Neuron (in vitro differentiated cells): ENCODE data around the gene SLC25A44.

Experiments
- H2AFZ ChIP-seq: one replicate; pipeline ENCODE4 v1.6.1; 2013; ENCODE audit warnings: low read depth, mild to moderate bottlenecking, inconsistent platforms, low read length, moderate library complexity
- H3K27me3 ChIP-seq: one replicate; pipeline ENCODE4 v1.6.1; 2013; ENCODE audit warnings: low read length; ENCODE audit not compliant: insufficient read depth
- H3K36me3 ChIP-seq: one replicate; pipeline ENCODE4 v1.6.1; 2013; ENCODE audit warnings: low read length; ENCODE audit not compliant: insufficient read depth
- H3K4me1 ChIP-seq: one replicate; pipeline ENCODE4 v1.6.1; 2013; ENCODE audit warnings: low read length; ENCODE audit not compliant: insufficient read depth
- H3K4me3 ChIP-seq: 2 replicates; pipeline ENCODE4 v1.5.1; 2013; ENCODE audit warnings: mild to moderate bottlenecking, low read length, moderate library complexity
- H3K9me3 ChIP-seq: one replicate; pipeline ENCODE4 v1.6.1; 2013; ENCODE audit warnings: low read length

Gene SLC25A44

GRCh38 chr1:156221986-156222692 lies 28.2 kb downstream of the SLC25A44 start:
- Histone ChIP-seq H3K4me1 (peaks cover 2% of the 10 kb centered on the region), H2AFZ (no peak overlapping the region), H3K9me3 (no peaks in the 10 kb centered on the region), H3K4me3 (no peak overlapping the region), H3K36me3 (peaks cover 37% of the 10 kb centered on the region), H3K27me3 (no peaks in the 10 kb centered on the region)

DNA sequence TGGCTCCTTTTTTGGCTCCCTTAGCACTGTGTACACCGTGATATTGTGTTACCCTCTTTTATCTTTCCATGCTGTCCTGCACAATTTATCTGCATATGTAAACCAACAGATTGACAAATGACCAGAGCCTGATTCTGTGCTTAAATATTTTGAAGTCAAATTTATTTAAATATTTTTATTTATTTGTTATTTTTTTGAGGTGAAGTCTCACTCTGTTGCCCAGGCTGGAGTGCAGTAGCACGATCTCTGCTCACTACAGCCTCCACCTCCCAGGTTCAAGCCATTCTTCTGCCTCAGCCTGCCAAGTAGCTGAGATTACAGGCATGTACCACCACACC lies 31.7 kb downstream of the SLC25A44 start:
- peaks cover 2% of the 10 kb centered on the region for H3K4me1 ChIP-seq
- H3K9me3 ChIP-seq, result no peaks in the 10 kb centered on the region
- peaks cover 52% of the 10 kb centered on the region for H3K36me3 ChIP-seq
- no peak overlapping the region for H2AFZ ChIP-seq
- H3K27me3 ChIP-seq, result no peaks in the 10 kb centered on the region
- no peak overlapping the region for H3K4me3 ChIP-seq

DNA sequence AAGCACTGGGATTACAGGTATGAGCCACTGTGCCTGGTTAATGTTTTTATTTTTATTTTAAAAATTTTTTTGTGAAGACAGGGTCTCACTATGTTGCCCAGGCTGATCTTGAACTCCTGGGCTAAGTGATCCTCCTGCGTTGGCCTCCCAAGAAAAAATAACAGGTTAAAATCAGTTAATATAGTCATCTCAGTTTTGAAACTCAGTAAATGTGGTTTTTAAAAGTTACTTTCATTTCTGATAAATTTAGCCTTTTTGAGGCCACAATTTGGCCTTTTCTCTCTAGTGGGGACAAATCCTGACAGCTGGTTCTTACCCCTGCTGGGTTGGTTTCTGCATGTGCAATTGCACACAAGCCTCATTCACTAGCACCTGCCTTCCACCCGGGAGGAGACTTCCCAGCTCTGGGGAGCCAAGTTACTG lies 32.2 kb downstream of the SLC25A44 start:
- Histone ChIP-seq H3K9me3 (no peaks in the 10 kb centered on the region), H3K4me1 (peaks cover 2% of the 10 kb centered on the region), H3K36me3 (peaks cover 47% of the 10 kb centered on the region), H2AFZ (no peak overlapping the region), H3K4me3 (no peak overlapping the region), H3K27me3 (no peaks in the 10 kb centered on the region)

DNA sequence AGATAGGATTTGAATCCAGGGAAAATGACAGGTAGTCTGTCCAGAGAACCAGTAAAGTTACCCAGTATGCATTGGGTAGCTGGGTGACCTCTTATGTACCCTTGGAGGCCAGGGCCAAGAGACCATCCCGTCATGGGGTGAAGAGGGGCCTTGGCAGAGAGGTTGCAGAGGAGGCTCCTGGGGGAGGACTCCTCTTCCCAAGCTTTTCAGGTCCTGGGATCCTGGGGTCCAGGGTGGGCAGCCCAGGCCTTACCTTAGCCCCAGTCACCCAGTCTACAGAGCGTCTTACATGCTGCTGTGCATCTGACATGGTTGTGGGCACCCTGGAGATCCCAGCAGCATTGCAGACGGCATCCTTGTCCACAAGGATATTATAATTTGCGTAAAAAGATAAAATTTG lies 32.9 kb downstream of the SLC25A44 start:
- H3K4me1 ChIP-seq, result peaks cover 2% of the 10 kb centered on the region
- H3K27me3 ChIP-seq, result no peaks in the 10 kb centered on the region
- H3K9me3 ChIP-seq, result no peaks in the 10 kb centered on the region
- peaks cover 43% of the 10 kb centered on the region for H3K36me3 ChIP-seq
- H2AFZ ChIP-seq, result no peak overlapping the region
- no peak overlapping the region for H3K4me3 ChIP-seq

DNA sequence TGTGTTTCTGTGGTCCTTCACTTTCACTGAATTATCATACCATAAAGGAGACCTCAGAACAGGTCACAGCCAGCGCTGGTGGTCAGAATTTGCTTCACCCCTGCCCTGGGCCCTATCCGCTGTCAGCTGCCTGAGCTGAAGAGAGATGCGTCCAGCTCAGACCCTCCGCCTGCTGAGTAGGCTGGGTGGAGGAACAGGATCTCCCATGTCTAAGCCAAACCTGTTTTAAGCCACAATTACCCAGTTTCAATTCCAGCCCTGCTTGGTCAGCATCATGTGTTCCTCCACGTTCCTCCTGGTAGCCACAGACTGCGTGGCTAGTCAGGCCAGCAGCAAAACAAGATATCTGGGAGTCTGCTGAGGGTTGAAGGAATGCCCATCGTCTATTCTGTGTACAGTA lies 34.6 kb downstream of the SLC25A44 start:
- H3K4me3 ChIP-seq, result no peak overlapping the region
- no peaks in the 10 kb centered on the region for H3K27me3 ChIP-seq
- no peaks in the 10 kb centered on the region for H3K9me3 ChIP-seq
- H2AFZ ChIP-seq, result no peak overlapping the region
- H3K4me1 ChIP-seq, result peaks cover 2% of the 10 kb centered on the region
- peaks cover 41% of the 10 kb centered on the region for H3K36me3 ChIP-seq

DNA sequence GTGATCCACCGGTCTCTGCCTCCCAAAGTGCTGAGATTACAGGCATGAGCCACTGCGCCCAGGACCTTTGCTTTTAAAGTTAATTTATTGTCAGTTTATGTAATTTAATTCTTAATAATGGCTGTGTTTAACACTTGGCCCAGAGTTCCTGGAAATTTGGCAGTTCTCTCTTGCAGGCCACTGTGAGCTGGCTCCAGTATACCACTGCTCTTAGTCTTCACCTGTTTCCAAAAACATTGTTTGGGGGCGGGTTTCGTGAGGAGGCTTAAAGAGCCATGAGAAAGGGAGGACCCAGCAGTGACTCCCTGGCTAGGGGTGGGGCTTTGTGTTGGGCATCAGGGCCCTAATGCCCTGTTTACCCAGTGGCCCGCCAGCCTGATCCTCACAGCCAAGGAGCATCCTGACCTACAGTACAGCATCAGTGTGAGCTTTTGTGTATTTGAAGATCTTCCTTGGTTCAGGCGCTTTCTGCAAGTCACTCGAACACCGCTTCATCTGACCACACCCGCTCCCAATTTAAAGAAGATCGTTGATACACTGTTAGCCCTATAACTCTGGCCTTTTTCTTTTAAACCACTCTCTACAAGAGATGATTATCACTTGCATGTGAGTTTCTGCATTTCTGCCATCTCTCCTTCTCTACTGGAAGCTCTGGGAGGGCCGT lies 36.0 kb downstream of the SLC25A44 start:
- Histone ChIP-seq H3K4me3 (no peak overlapping the region), H3K9me3 (no peaks in the 10 kb centered on the region), H3K36me3 (peaks cover 41% of the 10 kb centered on the region), H3K27me3 (no peaks in the 10 kb centered on the region), H2AFZ (no peak overlapping the region), H3K4me1 (peaks cover 2% of the 10 kb centered on the region)

- Histone ChIP-seq H3K9me3 (no peaks in the 10 kb centered on the region), H3K36me3 (peaks cover 41% of the 10 kb centered on the region), H3K27me3 (no peaks in the 10 kb centered on the region), H3K4me1 (no peaks in the 10 kb centered on the region), H2AFZ (no peak overlapping the region), H3K4me3 (no peak overlapping the region)
These were observed 36.6 kb downstream of the SLC25A44 start for GRCh38 chr1:156230473-156230837.

- H3K36me3 ChIP-seq, result peaks cover 51% of the 10 kb centered on the region
- H3K4me3 ChIP-seq, result no peak overlapping the region
- H2AFZ ChIP-seq, result no peak overlapping the region
- H3K27me3 ChIP-seq, result no peaks in the 10 kb centered on the region
- H3K9me3 ChIP-seq, result no peaks in the 10 kb centered on the region
- H3K4me1 ChIP-seq, result no peaks in the 10 kb centered on the region
These were observed 38.4 kb downstream of the SLC25A44 start for GRCh38 chr1:156232201-156232894.

DNA sequence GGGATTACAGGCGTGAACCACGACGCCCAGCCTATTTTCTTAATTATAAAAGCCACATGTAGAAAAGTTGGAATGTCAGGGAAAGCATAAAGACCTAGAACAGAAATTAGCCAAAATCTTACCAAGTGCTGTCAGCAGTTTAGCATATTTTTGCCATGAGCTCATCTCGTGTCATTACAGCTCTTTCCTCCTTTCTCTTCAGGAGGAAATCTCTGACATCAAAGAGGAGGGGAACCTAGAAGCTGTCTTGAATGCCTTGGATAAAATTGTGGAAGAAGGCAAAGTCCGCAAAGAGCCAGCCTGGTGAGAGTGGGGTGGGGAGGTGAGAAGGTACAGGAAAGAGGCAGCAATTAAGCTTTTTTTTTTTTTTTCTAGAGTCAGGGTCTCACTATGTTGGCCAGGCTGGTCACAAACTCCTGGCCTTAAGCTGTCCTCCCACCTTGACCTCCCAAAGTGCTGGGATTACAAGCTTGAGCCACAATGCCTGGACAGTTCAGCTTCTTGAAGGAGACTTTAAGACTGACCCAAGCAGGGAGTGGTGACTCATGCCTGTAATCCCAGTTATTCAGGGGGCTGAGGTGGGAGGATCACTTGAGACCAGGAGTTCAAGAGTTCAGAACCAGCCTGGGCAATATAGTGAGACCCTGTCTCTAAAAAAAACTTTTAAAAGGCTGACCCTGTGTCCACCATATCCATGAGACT lies 39.7 kb downstream of the SLC25A44 start:
- H3K4me3 ChIP-seq, result no peak overlapping the region
- no peaks in the 10 kb centered on the region for H3K27me3 ChIP-seq
- no peak overlapping the region for H2AFZ ChIP-seq
- H3K9me3 ChIP-seq, result no peaks in the 10 kb centered on the region
- peaks cover 57% of the 10 kb centered on the region for H3K36me3 ChIP-seq
- no peaks in the 10 kb centered on the region for H3K4me1 ChIP-seq

DNA sequence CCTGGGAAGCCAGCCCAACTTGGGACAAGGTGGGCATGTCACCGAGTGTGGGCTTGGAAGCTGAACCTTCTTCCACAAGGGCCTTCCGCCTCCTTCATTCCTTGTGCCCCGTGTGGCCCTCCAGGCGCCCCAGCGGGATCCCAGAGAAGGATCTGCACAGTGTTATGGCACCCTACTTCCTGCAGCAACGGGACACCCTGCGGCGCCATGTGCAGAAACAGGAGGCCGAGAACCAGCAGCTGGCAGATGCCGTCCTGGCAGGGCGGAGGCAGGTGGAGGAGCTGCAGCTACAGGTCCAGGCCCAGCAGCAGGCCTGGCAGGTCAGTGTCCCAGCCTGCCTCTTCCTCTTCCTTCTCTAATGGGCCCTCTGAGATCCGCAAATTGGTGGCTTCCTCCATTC lies 42.3 kb downstream of the SLC25A44 start:
- Histone ChIP-seq H3K9me3 (no peaks in the 10 kb centered on the region), H3K27me3 (no peaks in the 10 kb centered on the region), H2AFZ (no peak overlapping the region), H3K4me3 (no peak overlapping the region), H3K36me3 (peaks cover 61% of the 10 kb centered on the region), H3K4me1 (no peaks in the 10 kb centered on the region)

DNA sequence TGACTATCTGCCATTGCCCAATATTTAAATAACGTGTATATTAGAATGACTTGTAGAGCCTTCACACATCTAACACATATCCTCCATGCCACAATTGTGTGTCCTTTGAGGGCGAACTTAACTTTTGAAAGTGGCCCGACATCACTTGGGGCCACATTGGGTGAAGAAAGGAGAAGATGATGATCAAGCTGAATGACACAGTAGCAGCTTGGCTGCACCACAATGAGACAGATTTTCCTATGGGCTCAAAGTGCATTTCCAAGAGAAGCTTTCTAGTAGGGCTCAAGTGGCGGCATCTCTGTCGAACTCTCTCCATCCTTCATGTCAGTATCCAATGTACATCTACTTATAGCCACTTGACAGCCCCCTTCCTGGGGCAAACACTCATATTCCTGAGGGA lies 44.3 kb downstream of the SLC25A44 start:
- no peaks in the 10 kb centered on the region for H3K9me3 ChIP-seq
- no peaks in the 10 kb centered on the region for H3K27me3 ChIP-seq
- H3K4me3 ChIP-seq, result no peak overlapping the region
- no peaks in the 10 kb centered on the region for H3K4me1 ChIP-seq
- H3K36me3 ChIP-seq, result peaks cover 51% of the 10 kb centered on the region
- H2AFZ ChIP-seq, result no peak overlapping the region

DNA sequence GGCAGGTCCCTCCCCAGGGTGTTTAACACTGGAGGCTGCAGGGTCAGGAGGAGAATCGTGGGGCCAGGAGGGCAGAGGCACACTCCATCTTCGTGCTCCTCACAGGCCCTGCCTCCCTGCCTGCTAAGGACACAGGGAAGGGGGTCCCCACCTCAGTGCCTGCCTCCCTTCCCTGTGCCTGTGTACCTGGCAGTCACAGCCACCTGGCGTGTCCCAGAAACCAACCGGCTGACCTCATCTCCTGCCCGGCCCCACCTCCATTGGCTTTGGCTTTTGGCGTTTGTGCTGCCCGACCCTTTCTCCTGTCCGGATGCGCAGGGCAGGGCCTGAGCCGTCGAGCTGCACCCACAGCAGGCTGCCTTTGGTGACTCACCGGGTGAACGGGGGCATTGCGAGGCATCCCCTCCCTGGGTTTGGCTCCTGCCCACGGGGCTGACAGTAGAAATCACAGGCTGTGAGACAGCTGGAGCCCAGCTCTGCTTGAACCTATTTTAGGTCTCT lies 47.5 kb downstream of the SLC25A44 start:
- Histone ChIP-seq H3K27me3 (no peaks in the 10 kb centered on the region), H3K9me3 (no peaks in the 10 kb centered on the region), H3K36me3 (peaks cover 35% of the 10 kb centered on the region), H3K4me3 (no peak overlapping the region), H3K4me1 (no peaks in the 10 kb centered on the region), H2AFZ (no peak overlapping the region)

DNA sequence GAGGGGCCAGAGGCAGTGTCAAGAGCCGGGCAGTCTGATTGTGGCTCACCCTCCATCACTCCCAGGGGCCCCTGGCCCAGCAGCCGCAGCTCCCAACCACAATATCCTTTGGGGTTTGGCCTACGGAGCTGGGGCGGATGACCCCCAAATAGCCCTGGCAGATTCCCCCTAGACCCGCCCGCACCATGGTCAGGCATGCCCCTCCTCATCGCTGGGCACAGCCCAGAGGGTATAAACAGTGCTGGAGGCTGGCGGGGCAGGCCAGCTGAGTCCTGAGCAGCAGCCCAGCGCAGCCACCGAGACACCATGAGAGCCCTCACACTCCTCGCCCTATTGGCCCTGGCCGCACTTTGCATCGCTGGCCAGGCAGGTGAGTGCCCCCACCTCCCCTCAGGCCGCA lies 48.0 kb downstream of the SLC25A44 start, which contains the start of gene BGLAP:
Gene BGLAP, plus strand, starts transcription at position 259 of the 400 bp plus-strand sequence. Its CDS starts 48 bp downstream, at position 307.
- H3K9me3 ChIP-seq, result no peaks in the 10 kb centered on the region
- peaks cover 29% of the 10 kb centered on the region for H3K36me3 ChIP-seq
- H3K4me3 ChIP-seq, result no peak within 1 kb of the TSS
- no peaks in the 10 kb centered on the region for H3K27me3 ChIP-seq
- H2AFZ ChIP-seq, result no peak within 1 kb of the TSS
- H3K4me1 ChIP-seq, result no peaks in the 10 kb centered on the region
